SK-N-SH treated with all-trans-retinoic acid at 6 μM for 48 hours (cell line): ENCODE data around the gene TWNK.

Source experiments
- BACH2 ChIP-seq: fragments of 250-450 bp; sonication (Bioruptor Pico); IDR thresholded peaks from 2 replicates; pipeline ENCODE4 v1.9.0; 2021; ENCODE audit warnings: mild to moderate bottlenecking, borderline replicate concordance
- OSR1 ChIP-seq: fragments of 250-450 bp; sonication (Bioruptor Pico); IDR thresholded peaks from 2 replicates; pipeline ENCODE4 v1.8.0; 2022; ENCODE audit warnings: moderate library complexity, mild to moderate bottlenecking, inconsistent platforms
- TOX ChIP-seq: fragments of 250-450 bp; sonication (Bioruptor Pico); IDR thresholded peaks from 2 replicates; pipeline ENCODE4 v1.8.0; 2021; ENCODE audit warnings: mild to moderate bottlenecking, moderate library complexity, borderline replicate concordance
- ZFP30 ChIP-seq: fragments of 450-650 bp; formaldehyde crosslinking; IDR thresholded peaks from 2 replicates; pipeline ENCODE4 v1.5.0; 2022; ENCODE audit warnings: mild to moderate bottlenecking, moderate library complexity
- TF ChIP-seq, protein P1 (sequence below): fragments of 250-450 bp; sonication (Bioruptor Pico); IDR thresholded peaks from 2 replicates; pipeline ENCODE4 v1.8.0; 2020; ENCODE audit warnings: mild to moderate bottlenecking, moderate library complexity, borderline replicate concordance

DNA sequence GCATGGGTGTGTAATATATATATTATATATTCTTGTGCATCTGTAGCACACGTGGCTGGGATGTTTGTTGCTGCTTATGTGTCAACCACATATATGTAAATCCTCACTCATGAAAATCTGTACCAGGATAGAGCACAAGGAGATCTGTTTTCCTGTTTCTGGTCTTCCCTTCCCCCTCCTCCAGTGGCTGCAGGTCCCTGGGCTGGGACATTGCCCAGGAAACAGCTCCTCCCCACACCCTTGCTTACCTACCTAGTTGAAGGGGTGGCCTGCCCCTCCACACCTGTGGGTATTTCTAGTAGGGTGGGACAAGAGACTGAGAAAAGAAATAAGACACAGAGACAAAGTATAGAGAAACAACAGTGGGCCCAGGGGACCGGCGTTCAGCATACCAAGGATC lies 45.9 kb downstream of the TWNK start:
- TF ChIP-seq ZFP30 (CRISPR knock-in tag) = no peak
- no peak for TF ChIP-seq BACH2 (CRISPR knock-in tag)
- no peak for TF ChIP-seq OSR1 (CRISPR knock-in tag)
- no peak for TF ChIP-seq TOX
- TF ChIP-seq, protein P1, sequence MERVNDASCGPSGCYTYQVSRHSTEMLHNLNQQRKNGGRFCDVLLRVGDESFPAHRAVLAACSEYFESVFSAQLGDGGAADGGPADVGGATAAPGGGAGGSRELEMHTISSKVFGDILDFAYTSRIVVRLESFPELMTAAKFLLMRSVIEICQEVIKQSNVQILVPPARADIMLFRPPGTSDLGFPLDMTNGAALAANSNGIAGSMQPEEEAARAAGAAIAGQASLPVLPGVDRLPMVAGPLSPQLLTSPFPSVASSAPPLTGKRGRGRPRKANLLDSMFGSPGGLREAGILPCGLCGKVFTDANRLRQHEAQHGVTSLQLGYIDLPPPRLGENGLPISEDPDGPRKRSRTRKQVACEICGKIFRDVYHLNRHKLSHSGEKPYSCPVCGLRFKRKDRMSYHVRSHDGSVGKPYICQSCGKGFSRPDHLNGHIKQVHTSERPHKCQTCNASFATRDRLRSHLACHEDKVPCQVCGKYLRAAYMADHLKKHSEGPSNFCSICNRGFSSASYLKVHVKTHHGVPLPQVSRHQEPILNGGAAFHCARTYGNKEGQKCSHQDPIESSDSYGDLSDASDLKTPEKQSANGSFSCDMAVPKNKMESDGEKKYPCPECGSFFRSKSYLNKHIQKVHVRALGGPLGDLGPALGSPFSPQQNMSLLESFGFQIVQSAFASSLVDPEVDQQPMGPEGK (CRISPR knock-in tag) = no peak
